Measurements from ENCODE around the gene PEX5L.
"Not testable (repeated sequence)": the region's sequence is repeated elsewhere in the genome, so short reads cannot be mapped to it uniquely, and the experiment has no call there.

PEX5L gene

DNA sequence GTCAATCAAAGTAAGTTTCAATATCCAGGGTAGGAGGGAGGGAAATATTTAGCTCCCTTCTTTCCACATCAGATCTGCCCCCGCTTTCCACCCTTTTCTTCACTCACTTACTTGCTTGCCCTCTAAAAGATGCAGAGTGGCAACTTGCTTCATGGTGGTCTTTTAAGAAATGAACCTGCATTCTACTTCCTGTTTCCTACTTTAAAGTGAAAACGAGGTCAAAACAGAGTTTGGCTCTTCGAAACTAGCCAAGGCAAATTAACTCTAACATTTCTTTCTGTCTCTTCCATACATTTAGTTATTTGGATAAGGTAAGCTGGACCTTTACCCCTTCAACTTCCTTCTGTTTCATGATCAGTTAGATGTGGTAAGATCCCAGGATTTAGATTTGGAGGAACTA is 34.2 kb upstream of the PEX5L start:
- ChIA-PET POLR2A (ENCODE audit: low non-redundant PET) (no interaction called here), CTCF (interaction anchor here (0.9 kb wide), 1 partner anchor 14 kb away, joined by 3 read pairs; no protein-coding TSS in a partner anchor)
- no peak overlapping the region for H3K27ac ChIP-seq
- DNase-seq (ENCODE audit: low spot score): no peak
- TF ChIP-seq, protein P1, sequence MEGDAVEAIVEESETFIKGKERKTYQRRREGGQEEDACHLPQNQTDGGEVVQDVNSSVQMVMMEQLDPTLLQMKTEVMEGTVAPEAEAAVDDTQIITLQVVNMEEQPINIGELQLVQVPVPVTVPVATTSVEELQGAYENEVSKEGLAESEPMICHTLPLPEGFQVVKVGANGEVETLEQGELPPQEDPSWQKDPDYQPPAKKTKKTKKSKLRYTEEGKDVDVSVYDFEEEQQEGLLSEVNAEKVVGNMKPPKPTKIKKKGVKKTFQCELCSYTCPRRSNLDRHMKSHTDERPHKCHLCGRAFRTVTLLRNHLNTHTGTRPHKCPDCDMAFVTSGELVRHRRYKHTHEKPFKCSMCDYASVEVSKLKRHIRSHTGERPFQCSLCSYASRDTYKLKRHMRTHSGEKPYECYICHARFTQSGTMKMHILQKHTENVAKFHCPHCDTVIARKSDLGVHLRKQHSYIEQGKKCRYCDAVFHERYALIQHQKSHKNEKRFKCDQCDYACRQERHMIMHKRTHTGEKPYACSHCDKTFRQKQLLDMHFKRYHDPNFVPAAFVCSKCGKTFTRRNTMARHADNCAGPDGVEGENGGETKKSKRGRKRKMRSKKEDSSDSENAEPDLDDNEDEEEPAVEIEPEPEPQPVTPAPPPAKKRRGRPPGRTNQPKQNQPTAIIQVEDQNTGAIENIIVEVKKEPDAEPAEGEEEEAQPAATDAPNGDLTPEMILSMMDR (conservative IDR thresholded peaks at IDR 0.05; ENCODE audit: low read depth): no peak

- TF ChIP-seq, protein P1 (conservative IDR thresholded peaks at IDR 0.05; ENCODE audit: low read depth): no peak
- CTCF ChIA-PET: no interaction called here
- no peak for DNase-seq (ENCODE audit: low spot score)
- no peak overlapping the region for H3K27ac ChIP-seq
- POLR2A ChIA-PET (ENCODE audit: low non-redundant PET): no interaction called here
Observed at GRCh38 chr3:180068023-180068422, 31.3 kb upstream of the PEX5L start.

DNA sequence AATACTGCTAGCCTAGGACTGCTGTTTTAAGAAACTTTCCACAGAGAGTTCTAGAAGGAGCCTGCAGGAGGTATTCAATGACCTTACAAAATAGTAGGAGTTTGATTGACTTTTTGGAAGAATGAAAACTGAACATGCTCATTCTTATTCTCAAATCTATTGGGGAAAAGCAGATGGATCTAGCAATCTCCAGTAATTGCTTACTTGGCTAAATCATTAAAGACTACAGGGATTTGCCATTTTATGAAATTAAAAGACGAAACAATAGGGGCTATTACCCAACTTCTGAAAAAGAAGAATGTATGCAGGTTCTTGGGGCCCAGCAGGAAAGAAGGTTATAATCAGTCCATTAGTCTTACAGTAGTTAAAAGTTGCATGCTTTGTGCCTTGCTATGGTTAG is 29.9 kb upstream of the PEX5L start:
- TF ChIP-seq, protein P1 (conservative IDR thresholded peaks at IDR 0.05; ENCODE audit: low read depth): no peak
- DNase-seq (ENCODE audit: low spot score): no peak
- ChIA-PET POLR2A (ENCODE audit: low non-redundant PET) (no interaction called here), CTCF (interaction anchor here (0.6 to 1.0 kb wide), 2 partner anchors 138 to 367 kb away, joined by 3 read pairs; no protein-coding TSS in a partner anchor)
- H3K27ac ChIP-seq: no peak overlapping the region

GRCh38 chr3:180063783-180064182 is 27.0 kb upstream of the PEX5L start:
- no peak for DNase-seq (ENCODE audit: low spot score)
- ChIA-PET CTCF (no interaction called here), POLR2A (ENCODE audit: low non-redundant PET) (no interaction called here)
- H3K27ac ChIP-seq: no peak overlapping the region
- TF ChIP-seq, protein P1 (conservative IDR thresholded peaks at IDR 0.05; ENCODE audit: low read depth): no peak

GRCh38 chr3:180062771-180063170 is 26.0 kb upstream of the PEX5L start:
- CTCF ChIA-PET: no interaction called here
- H3K27ac ChIP-seq: no peak overlapping the region
- POLR2A ChIA-PET (ENCODE audit: low non-redundant PET): no interaction called here
- TF ChIP-seq, protein P1 (conservative IDR thresholded peaks at IDR 0.05; ENCODE audit: low read depth): no peak
- no peak for DNase-seq (ENCODE audit: low spot score)

GRCh38 chr3:180059356-180059755 is 22.6 kb upstream of the PEX5L start:
- H3K27ac ChIP-seq: no peak overlapping the region
- CTCF ChIA-PET: no interaction called here
- no peak for DNase-seq (ENCODE audit: low spot score)
- TF ChIP-seq, protein P1 (conservative IDR thresholded peaks at IDR 0.05; ENCODE audit: low read depth): no peak
- POLR2A ChIA-PET (ENCODE audit: low non-redundant PET): no interaction called here

DNA sequence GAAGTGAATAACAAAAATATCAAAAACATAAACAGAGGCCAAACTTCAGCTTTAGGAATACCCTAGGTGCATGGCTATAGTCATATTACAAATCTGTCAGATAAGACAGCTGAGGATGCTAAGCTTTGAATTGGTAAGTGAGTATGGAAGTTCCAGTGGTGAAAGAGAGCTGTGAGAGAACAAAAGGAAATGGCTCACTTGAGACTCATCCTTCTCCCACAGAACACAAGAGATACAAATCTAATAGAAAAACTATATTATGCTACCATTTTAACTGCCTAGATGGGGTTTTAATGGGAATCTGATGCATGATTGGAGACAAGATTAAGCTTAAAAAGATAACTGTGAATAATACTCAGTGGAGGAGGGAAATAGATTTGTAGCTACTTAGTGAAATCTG is 21.5 kb upstream of the PEX5L start:
- DNase-seq (ENCODE audit: low spot score): no peak
- POLR2A ChIA-PET (ENCODE audit: low non-redundant PET): no interaction called here
- CTCF ChIA-PET: no interaction called here
- H3K27ac ChIP-seq: no peak overlapping the region
- TF ChIP-seq, protein P1 (conservative IDR thresholded peaks at IDR 0.05; ENCODE audit: low read depth): no peak

- CTCF ChIA-PET; POLR2A ChIA-PET (ENCODE audit: low non-redundant PET); H3K27ac ChIP-seq; DNase-seq (ENCODE audit: low spot score): not testable (repeated sequence)
Observed at GRCh38 chr3:180055656-180056055, 18.9 kb upstream of the PEX5L start.

Measured in RWPE1 (cell line).